Muscle of back (tissue), 13 donors: ENCODE results near the gene TTPAL. TPM values are rescaled to one million over a fixed set of nuclear protein-coding genes. Genes with fewer than 3 reads are reported as not detected.

ENCODE experiments used
- DNase-seq, 3 donors: peaks; one replicate each; pipeline versions ENCODE4 v3.0.0 to v3.0.0-alpha.2; 2013
- long read RNA-seq, 9 donors: transcript quantifications; one replicate each; lab custom pipeline, GENCODE V29; 2026
- polyA plus RNA-seq, 10 donors: library from polyadenylated mRNA; unstranded; fragments of 120-200 nt; gene quantifications; one replicate each; pipeline ENCODE4 v1.2.1, GENCODE V29; 2013; ENCODE audit not compliant: insufficient read length in 10 of 10

TTPAL gene
- polyA plus RNA-seq: 1 to 10 TPM; 4.2 to 7.4 (median 5.7) TPM
- long read RNA-seq, donor 1: 0 reads
- long read RNA-seq, donor 2, full-length matches to known transcripts: 1 of 21 reads
- long read RNA-seq, donor 2, partial matches to known transcripts: 0 of 21 reads
- long read RNA-seq, donor 2, other reads (novel, unspliced or antisense): 20 of 21 reads
- long read RNA-seq, donor 3: 0 reads
- long read RNA-seq, donor 4, partial matches to known transcripts: 14 of 14 reads
- long read RNA-seq, donor 4, other reads (novel, unspliced or antisense): 0 of 14 reads
- long read RNA-seq, donor 5: 0 reads
- long read RNA-seq, donor 6, full-length matches to known transcripts: 2 of 2 reads
- long read RNA-seq, donor 6, partial matches to known transcripts: 0 of 2 reads
- long read RNA-seq, donor 6, other reads (novel, unspliced or antisense): 0 of 2 reads
- long read RNA-seq, donor 7, full-length matches to known transcripts: 1 of 1 reads
- long read RNA-seq, donor 7, partial matches to known transcripts: 0 of 1 reads
- long read RNA-seq, donor 7, other reads (novel, unspliced or antisense): 0 of 1 reads
- long read RNA-seq, donor 8, full-length matches to known transcripts: 1 of 1 reads
- long read RNA-seq, donor 8, partial matches to known transcripts: 0 of 1 reads
- long read RNA-seq, donor 8, other reads (novel, unspliced or antisense): 0 of 1 reads
- long read RNA-seq, donor 9: 0 reads

- peak; percentile 77 to 94 (median 90) for DNase-seq
These were observed at the start of gene TTPAL for GRCh38 chr20:44475694-44476560. Gene TTPAL, plus strand, starts transcription at chr20:44475874. Its CDS starts 4,126 bp downstream, at chr20:44480000.

GRCh38 chr20:44425923-44426322 lies 49.8 kb upstream of the TTPAL start:
- no peak for DNase-seq

GRCh38 chr20:44426879-44427790 lies 48.5 kb upstream of the TTPAL start:
- DNase-seq: no peak

- no peak for DNase-seq
These were observed 47.9 kb upstream of the TTPAL start for GRCh38 chr20:44427804-44428173.

GRCh38 chr20:44428174-44429016 lies 47.3 kb upstream of the TTPAL start:
- DNase-seq: no peak

- no peak for DNase-seq
These were observed 46.7 kb upstream of the TTPAL start for GRCh38 chr20:44429017-44429339.

- no peak for DNase-seq
These were observed 46.0 kb upstream of the TTPAL start for GRCh38 chr20:44429419-44430269.

GRCh38 chr20:44430270-44431065 lies 45.2 kb upstream of the TTPAL start:
- DNase-seq: no peak

- DNase-seq: no peak
These were observed 44.6 kb upstream of the TTPAL start for GRCh38 chr20:44431118-44431501.

- DNase-seq: no peak
These were observed 44.0 kb upstream of the TTPAL start for GRCh38 chr20:44431502-44432234.

- no peak for DNase-seq
These were observed 42.8 kb upstream of the TTPAL start for GRCh38 chr20:44432618-44433577.

- DNase-seq: no peak
These were observed 41.7 kb upstream of the TTPAL start for GRCh38 chr20:44433751-44434538.

- DNase-seq: no peak
These were observed 39.9 kb upstream of the TTPAL start for GRCh38 chr20:44435630-44436335.

- no peak for DNase-seq
These were observed 39.3 kb upstream of the TTPAL start for GRCh38 chr20:44436393-44436792.

GRCh38 chr20:44437497-44437896 lies 38.2 kb upstream of the TTPAL start:
- no peak for DNase-seq
